Stomach smooth muscle (tissue), 2 donors: Measurements from ENCODE around the gene SMYD3.

Experiments
- H3K27ac ChIP-seq: one replicate; pipeline ENCODE4 v1.7.0; 2013; ENCODE audit warnings: mild to moderate bottlenecking, low read length, inconsistent platforms
- H3K27me3 ChIP-seq, 2 donors: one replicate each; pipeline ENCODE4 v1.7.0; 2013; ENCODE audit warnings: low read length in 2 of 2; ENCODE audit not compliant: insufficient read depth in 2 of 2, control insufficient read depth in 1 of 2
- H3K36me3 ChIP-seq, 2 donors: one replicate each; pipeline ENCODE4 v1.7.0; 2013; ENCODE audit warnings: low read length in 2 of 2; ENCODE audit not compliant: control insufficient read depth in 2 of 2, insufficient read depth in 2 of 2
- H3K4me1 ChIP-seq: one replicate; pipeline ENCODE4 v1.7.0; 2013; ENCODE audit warnings: low read length; ENCODE audit not compliant: control insufficient read depth, insufficient read depth
- H3K4me3 ChIP-seq, 2 donors: one replicate each; pipeline ENCODE4 v1.7.0; 2013; ENCODE audit warnings: low read length in 2 of 2
- H3K9ac ChIP-seq, 2 donors: one replicate each; pipeline ENCODE4 v1.7.0; 2013; ENCODE audit warnings: low read length in 2 of 2, mild to moderate bottlenecking in 1 of 2
- H3K9me3 ChIP-seq, 2 donors: one replicate each; pipeline ENCODE4 v1.7.0; 2013; ENCODE audit warnings: low read length in 2 of 2; ENCODE audit not compliant: control insufficient read depth in 2 of 2
- donor health status: healthy.
- donor health status: Pancreatic carcinoma.

The SMYD3 gene

DNA sequence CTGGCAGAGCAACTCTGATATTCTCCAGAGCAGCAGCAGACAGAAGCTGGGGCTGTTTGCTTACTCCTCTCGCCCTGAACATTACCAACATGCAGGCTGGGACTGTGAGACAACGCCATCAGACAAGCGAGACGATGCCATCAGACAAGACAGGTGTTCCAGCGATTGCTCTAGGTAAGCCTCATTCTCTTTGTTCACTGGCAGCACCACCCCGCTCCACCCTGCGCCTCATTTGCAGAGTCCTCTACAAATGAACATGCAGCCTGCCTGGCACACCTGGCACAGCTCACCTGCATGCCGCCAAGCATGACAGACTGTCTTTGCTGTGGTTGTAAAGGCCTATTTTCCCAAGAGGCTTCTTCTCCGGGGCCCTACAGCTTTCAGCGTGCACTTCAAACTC lies 346.2 kb downstream of the SMYD3 start:
- Histone ChIP-seq H3K4me3 (no peak overlapping the region), H3K4me1 (no peaks in the 10 kb centered on the region), H3K27me3 (no peaks in the 10 kb centered on the region), H3K27ac (no peak overlapping the region), H3K9ac (no peak overlapping the region), H3K36me3 (no peaks in the 10 kb centered on the region), H3K9me3 (no peaks in the 10 kb centered on the region)

DNA sequence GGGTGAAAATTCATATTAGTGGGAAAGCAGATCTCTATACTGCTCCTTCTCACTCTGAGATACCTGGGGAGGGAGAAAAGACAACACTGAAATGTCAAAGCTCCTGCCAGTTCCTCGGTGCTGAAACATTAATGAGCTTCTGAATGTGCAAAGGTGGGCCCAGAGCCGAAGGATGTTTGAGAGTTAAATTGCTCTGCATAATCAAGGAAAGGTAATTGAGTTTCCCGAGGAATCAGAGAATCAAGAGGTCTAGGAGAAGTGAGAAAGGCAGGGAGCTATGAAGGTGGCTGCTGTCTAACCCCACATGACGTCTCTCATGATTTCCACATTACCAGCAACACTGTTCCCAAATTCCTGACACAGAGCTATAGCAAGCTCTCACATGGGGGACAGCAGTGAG lies 346.7 kb downstream of the SMYD3 start:
- no peak overlapping the region for H3K9ac ChIP-seq
- no peak overlapping the region for H3K27ac ChIP-seq
- no peaks in the 10 kb centered on the region for H3K27me3 ChIP-seq
- no peaks in the 10 kb centered on the region for H3K9me3 ChIP-seq
- no peaks in the 10 kb centered on the region for H3K36me3 ChIP-seq
- no peak overlapping the region for H3K4me3 ChIP-seq
- H3K4me1 ChIP-seq = no peaks in the 10 kb centered on the region

DNA sequence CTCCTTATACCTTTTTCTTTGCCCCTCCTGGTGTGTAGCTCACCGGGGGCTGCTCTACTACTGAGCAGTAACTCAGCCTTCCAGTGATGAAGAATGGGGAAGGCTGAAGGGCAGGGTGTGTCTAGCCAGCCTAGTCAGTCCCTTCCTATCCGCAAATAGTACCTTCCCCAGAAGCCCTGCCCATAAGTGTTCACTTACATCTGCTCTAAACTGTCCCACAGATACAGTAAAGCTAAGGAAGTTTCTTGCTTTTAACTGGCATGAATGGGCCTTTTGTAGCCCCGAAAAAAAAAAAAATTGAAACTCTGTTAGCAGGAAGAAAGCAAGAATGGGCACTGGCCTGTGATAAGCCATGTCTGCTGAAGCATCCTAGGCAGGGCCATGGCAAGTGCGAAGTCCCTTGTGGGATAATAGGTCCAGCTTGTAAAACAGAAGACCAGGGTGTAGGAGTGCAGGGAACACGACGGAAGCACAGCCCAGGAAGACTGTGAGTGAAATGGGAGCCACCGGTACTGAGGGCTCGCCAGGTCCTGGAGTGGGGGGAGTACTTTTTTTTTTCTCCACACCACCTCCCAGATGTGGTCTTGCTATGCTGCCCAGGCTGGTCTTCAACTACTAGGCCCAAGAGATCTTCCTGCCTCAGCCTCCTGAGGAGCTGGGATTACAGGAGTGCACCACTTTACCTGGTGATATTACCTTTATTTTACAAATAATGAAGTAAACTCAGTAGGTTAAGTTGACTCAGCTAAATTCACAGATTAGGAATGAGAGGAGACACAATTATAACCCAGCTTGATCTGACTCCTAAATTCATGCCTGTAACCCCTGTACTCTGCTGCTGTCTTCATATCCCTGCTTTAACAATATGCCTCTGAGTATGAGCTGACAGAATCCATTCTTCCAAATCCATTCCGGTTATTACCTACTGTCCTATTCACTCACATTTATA lies 347.5 kb downstream of the SMYD3 start:
- H3K27ac ChIP-seq = no peak overlapping the region
- no peaks in the 10 kb centered on the region for H3K9me3 ChIP-seq
- H3K4me3 ChIP-seq = no peak overlapping the region
- H3K9ac ChIP-seq = no peak overlapping the region
- H3K4me1 ChIP-seq = no peaks in the 10 kb centered on the region
- no peaks in the 10 kb centered on the region for H3K27me3 ChIP-seq
- H3K36me3 ChIP-seq = no peaks in the 10 kb centered on the region

DNA sequence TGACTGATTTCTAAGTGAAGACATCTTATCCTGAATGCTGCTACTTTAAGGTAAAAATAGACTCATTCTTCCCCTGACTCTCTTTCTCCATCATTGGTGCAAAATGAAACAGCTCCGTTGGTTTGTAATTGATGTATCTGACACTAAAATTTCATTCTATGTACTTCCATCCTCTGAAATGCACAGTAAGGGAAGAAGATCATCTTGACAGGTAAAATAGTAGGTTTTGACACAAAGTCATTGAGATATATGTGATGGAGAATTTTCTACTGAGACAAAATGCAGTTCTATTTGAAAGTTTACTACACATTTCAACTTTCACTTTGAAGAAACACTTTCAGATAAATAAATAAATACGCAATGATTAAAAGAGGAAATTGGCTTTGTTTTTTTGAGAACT lies 348.9 kb downstream of the SMYD3 start:
- no peaks in the 10 kb centered on the region for H3K36me3 ChIP-seq
- no peak overlapping the region for H3K4me3 ChIP-seq
- H3K27ac ChIP-seq = no peak overlapping the region
- no peaks in the 10 kb centered on the region for H3K9me3 ChIP-seq
- no peaks in the 10 kb centered on the region for H3K27me3 ChIP-seq
- no peaks in the 10 kb centered on the region for H3K4me1 ChIP-seq
- no peak overlapping the region for H3K9ac ChIP-seq

DNA sequence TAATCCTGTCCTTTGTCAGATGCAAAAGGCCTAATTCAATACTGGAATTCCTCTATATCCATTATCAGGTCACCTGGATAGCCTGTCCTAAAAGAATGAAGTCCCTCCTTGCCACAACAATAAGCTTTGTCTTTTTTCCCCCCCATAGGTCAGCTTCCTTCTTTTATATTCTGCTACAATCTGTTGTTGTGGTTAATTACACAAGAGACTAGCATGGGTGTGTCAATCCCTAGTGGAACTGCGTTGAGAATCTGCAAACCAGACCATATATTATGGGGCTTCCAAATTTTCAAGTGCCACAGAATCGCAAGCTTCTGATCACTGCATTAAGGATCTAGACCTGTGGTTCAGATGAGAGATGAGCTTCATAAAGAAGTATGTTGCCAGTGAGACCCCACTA lies 349.6 kb downstream of the SMYD3 start:
- Histone ChIP-seq H3K9me3 (no peaks in the 10 kb centered on the region), H3K36me3 (no peaks in the 10 kb centered on the region), H3K4me3 (no peak overlapping the region)

DNA sequence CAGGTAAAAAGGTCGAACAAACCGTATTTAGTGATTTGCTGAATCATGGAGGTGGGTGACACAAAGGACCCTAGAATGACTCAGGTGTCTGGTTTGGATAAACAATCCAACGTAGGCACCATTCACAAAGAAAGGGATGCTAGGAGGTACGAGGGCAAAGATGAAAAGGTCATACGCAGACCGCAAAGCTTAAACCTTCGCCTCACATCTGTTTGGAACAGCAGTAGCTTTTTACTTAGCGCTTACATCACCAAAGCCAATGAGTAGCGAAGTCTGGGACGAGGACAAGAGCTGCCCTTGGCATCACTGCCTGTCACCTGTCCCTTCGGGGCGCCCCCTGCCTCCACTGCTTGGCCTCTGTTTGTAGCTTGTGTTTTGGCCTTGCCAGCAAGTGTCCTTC lies 350.2 kb downstream of the SMYD3 start:
- Histone ChIP-seq H3K9ac (no peak overlapping the region), H3K4me1 (no peaks in the 10 kb centered on the region), H3K9me3 (no peaks in the 10 kb centered on the region), H3K36me3 (no peaks in the 10 kb centered on the region), H3K27me3 (no peaks in the 10 kb centered on the region), H3K4me3 (no peak overlapping the region), H3K27ac (no peak overlapping the region)

More for the DNA sequence above, 349.6 kb downstream of the SMYD3 start:
- no peak overlapping the region for H3K27ac ChIP-seq
- no peaks in the 10 kb centered on the region for H3K27me3 ChIP-seq
- H3K9ac ChIP-seq = no peak overlapping the region
- no peaks in the 10 kb centered on the region for H3K4me1 ChIP-seq

DNA sequence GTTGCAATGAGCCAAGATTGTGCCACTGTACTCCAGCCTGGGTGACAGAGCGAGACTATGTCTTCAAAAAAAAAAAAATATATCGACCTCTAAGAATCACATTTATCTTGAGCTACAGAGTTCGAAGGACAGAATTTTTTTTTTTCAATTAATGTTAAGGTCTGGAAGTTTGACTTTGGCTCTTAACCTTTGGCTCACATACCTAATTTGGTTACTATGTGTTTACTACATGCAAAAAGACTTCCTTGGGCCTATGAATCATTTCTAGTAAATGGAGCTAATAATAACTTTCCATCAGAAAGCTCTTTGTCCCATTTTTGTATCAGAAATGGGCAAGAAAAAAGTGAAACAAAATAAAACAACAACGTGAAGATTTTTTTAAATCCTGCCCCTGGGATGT lies 351.2 kb downstream of the SMYD3 start:
- Histone ChIP-seq H3K9me3 (no peaks in the 10 kb centered on the region), H3K4me1 (no peaks in the 10 kb centered on the region), H3K9ac (no peak overlapping the region), H3K4me3 (no peak overlapping the region), H3K27ac (no peak overlapping the region), H3K27me3 (no peaks in the 10 kb centered on the region), H3K36me3 (no peaks in the 10 kb centered on the region)

DNA sequence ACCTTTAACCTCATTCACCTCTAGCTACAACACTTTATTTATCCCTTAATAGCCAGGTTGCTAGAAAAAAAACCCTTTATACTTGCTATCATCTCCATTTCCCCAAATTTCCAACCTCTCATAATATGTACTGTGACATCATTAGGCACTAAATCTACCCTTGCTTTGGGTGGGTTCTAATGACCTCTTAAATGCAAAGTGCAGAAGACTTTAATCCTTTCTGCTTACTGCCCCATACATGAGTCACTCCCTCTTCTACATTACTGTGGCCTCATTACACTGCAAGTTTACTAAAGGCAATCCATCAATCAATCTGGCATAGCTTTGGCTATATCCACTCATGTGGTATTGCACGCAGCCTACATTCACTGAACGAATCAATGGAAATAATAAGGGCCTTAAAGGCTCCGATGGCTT lies 353.3 kb downstream of the SMYD3 start:
- Histone ChIP-seq H3K4me3 (no peak overlapping the region), H3K9me3 (no peaks in the 10 kb centered on the region), H3K27me3 (no peaks in the 10 kb centered on the region), H3K4me1 (no peaks in the 10 kb centered on the region), H3K9ac (no peak overlapping the region), H3K27ac (no peak overlapping the region), H3K36me3 (no peaks in the 10 kb centered on the region)

DNA sequence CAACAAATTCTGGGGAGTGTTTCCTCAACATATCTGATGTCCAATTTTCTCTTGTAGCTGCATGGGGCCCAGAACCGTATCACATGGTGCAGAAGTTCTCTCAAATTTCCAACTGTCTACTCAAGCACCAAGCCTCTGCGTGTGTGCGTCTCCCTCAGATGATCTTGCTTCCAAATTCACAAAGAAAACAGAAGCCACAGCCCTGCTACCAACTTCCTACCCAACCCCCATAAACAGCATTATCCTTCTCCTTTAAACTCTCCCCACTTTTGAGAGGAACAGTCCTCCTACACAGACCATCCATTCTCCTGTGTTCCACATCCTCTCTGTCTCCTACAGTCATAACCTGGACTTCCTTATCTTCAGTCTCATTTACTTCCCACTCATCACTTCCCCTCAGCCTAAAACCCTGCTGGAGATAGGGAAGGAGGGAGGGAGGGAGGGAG lies 354.1 kb downstream of the SMYD3 start:
- no peaks in the 10 kb centered on the region for H3K9me3 ChIP-seq
- H3K36me3 ChIP-seq = no peaks in the 10 kb centered on the region
- no peaks in the 10 kb centered on the region for H3K4me1 ChIP-seq
- H3K9ac ChIP-seq = no peak overlapping the region
- H3K27me3 ChIP-seq = no peaks in the 10 kb centered on the region
- no peak overlapping the region for H3K27ac ChIP-seq
- no peak overlapping the region for H3K4me3 ChIP-seq

DNA sequence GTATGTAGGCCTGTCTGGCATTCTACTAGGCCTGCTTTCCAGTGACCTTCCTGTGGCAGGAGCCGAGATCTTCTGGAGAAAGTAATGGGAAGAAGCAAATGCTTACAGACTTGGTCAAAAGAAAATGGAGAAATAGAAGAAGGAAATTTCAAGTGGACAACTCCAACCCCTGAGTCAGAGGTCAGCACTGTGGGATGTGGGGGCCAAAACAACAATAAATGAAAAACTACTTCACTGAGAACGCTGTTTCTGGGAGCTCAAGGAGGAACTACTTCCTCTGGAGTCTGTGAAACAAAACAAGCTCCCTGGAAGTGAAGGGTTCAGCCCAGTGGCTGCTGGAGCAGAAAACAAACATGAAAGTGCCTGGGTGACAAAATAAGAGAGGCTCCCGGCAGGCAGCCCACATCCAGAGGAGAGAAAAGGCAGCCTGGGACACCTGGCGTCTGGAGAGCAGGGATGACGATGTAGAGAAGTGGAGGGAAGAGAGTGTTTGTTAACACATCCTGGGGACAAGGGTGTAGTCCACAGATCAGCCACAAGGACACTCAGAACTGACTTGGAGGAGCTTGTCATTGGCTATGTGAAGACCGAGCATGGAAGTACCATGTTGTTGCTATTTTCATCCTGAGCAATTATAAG lies 355.2 kb downstream of the SMYD3 start:
- Histone ChIP-seq H3K4me3 (no peak overlapping the region), H3K27ac (no peak overlapping the region), H3K27me3 (no peaks in the 10 kb centered on the region), H3K4me1 (no peaks in the 10 kb centered on the region), H3K36me3 (no peaks in the 10 kb centered on the region), H3K9me3 (no peaks in the 10 kb centered on the region), H3K9ac (no peak overlapping the region)

DNA sequence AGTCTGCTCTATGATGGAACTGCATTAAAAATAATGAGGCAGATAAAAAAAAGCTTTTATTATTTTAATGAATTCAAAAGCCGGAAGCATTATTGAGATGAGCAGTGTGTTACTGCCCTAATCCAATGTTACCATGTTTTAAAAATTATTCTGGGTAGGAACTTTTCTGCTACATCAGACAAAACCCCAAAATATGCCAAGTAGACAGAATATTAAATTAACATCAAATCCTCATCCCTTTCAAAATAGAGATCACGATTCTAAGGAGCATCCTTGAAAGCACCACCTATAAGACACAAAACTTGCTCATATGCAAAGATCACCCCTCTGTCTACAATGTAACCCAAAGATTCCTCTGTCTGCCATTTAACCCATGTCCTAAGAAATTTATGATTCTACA lies 357.5 kb downstream of the SMYD3 start:
- Histone ChIP-seq H3K36me3 (no peaks in the 10 kb centered on the region), H3K4me3 (no peak overlapping the region), H3K27me3 (no peaks in the 10 kb centered on the region), H3K9me3 (no peaks in the 10 kb centered on the region), H3K4me1 (no peaks in the 10 kb centered on the region), H3K27ac (no peak overlapping the region), H3K9ac (no peak overlapping the region)
